C4-2B (cell line): ENCODE measurements around the gene PEX11B.

Source experiments
- ZFX ChIP-seq: fragments of 450-650 bp; IDR thresholded peaks from 2 replicates; pipeline ENCODE4 v1.6.1; 2017
- TF ChIP-seq, protein P1 (sequence below): fragments of 450-650 bp; conservative IDR thresholded peaks from 2 replicates; pipeline ENCODE4 v1.5.1; 2017; ENCODE audit warnings: mild to moderate bottlenecking

DNA sequence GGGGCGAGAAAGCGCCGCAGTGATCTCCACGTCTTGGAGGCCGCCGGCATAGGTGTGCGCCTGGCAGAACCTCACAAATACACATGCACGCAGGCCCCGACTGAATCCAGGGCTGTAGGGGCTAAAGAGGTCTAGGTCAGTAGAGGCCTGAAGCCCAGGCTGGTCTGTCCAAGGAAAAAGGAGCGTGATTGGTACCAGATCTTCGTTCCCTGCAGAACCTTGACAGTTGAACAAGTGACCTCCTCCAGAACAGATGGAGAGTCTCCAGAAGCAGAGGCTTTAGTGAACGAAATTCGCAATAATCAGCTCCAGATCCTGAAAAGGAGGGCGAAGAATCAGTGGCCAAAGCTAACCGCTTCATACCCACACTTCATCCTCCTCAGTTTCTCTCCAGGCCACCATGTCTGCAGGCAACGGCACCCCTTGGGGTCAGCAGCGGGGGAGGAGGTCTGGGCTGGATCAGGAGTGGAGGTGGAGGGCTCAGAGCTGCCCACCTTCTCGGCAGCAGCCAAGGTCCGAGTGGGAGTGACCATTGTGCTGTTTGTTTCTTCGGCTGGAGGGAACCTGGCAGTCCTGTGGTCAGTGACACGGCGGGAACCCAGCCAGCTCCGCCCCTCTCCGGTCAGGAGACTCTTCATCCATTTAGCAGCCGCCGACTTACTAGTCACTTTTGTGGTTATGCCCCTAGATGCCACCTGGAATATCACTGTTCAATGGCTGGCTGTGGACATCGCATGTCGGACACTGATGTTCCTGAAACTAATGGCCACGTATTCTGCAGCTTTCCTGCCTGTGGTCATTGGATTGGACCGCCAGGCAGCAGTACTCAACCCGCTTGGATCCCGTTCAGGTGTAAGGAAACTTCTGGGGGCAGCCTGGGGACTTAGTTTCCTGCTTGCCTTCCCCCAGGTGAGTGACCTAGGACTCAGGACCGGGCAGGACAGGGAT lies 749 bp upstream of the PEX11B start:
- TF ChIP-seq, protein P1, sequence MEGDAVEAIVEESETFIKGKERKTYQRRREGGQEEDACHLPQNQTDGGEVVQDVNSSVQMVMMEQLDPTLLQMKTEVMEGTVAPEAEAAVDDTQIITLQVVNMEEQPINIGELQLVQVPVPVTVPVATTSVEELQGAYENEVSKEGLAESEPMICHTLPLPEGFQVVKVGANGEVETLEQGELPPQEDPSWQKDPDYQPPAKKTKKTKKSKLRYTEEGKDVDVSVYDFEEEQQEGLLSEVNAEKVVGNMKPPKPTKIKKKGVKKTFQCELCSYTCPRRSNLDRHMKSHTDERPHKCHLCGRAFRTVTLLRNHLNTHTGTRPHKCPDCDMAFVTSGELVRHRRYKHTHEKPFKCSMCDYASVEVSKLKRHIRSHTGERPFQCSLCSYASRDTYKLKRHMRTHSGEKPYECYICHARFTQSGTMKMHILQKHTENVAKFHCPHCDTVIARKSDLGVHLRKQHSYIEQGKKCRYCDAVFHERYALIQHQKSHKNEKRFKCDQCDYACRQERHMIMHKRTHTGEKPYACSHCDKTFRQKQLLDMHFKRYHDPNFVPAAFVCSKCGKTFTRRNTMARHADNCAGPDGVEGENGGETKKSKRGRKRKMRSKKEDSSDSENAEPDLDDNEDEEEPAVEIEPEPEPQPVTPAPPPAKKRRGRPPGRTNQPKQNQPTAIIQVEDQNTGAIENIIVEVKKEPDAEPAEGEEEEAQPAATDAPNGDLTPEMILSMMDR = no peak; the same call in 1 of the 2 replicates
- TF ChIP-seq ZFX = no peak
